Gastrocnemius medialis (tissue), 4 donors: ENCODE data around the gene CPN2.

Experiments used
- POLR2A ChIP-seq, 2 donors: fragments of 450-650 bp; IDR thresholded peaks; one replicate each; pipeline ENCODE4 v1.6.1; 2017; ENCODE audit warnings: antibody characterized with exemption in 2 of 2, mild to moderate bottlenecking in 2 of 2, moderate library complexity in 2 of 2
- TF ChIP-seq, protein P1 (sequence below), 5 experiments: fragments of 450-650 bp in 3 of 5; fragments of 200-600 bp in 2 of 5; sonication (generic) in 2 of 5; IDR thresholded peaks in 4 of 5; conservative IDR thresholded peaks in 1 of 5; 1 replicate in 4 of 5; 2 replicates in 1 of 5; pipeline ENCODE4 v1.5.1; 2016 to 2019; ENCODE audit warnings: antibody characterized with exemption in 5 of 5, mild to moderate bottlenecking in 3 of 5, moderate library complexity in 3 of 5

GRCh38 chr3:194318511-194319161, 32.5 kb downstream of the CPN2 start:
- TF ChIP-seq, protein P1, sequence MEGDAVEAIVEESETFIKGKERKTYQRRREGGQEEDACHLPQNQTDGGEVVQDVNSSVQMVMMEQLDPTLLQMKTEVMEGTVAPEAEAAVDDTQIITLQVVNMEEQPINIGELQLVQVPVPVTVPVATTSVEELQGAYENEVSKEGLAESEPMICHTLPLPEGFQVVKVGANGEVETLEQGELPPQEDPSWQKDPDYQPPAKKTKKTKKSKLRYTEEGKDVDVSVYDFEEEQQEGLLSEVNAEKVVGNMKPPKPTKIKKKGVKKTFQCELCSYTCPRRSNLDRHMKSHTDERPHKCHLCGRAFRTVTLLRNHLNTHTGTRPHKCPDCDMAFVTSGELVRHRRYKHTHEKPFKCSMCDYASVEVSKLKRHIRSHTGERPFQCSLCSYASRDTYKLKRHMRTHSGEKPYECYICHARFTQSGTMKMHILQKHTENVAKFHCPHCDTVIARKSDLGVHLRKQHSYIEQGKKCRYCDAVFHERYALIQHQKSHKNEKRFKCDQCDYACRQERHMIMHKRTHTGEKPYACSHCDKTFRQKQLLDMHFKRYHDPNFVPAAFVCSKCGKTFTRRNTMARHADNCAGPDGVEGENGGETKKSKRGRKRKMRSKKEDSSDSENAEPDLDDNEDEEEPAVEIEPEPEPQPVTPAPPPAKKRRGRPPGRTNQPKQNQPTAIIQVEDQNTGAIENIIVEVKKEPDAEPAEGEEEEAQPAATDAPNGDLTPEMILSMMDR (IDR thresholded peaks at IDR 0.05 in 4 of 5, conservative IDR thresholded peaks at IDR 0.05 in 1 of 5) = no peak
- no peak for TF ChIP-seq POLR2A (IDR thresholded peaks at IDR 0.05)
